Esophagus muscularis mucosa (tissue), 4 donors: ENCODE data around the gene ZC3H7A. TPM values are rescaled to one million over a fixed set of nuclear protein-coding genes. Genes with fewer than 3 reads are reported as not detected.

ENCODE experiments used
- DNase-seq: peaks from one replicate; pipeline ENCODE4 v3.0.0-alpha.2; 2017; ENCODE audit errors: extremely low spot score
- H3K27ac ChIP-seq, 4 donors: fragments of 200-600 bp; sonication (generic); replicated peaks in 1 of 4; 1 replicate in 3 of 4; 2 replicates in 1 of 4; pipeline ENCODE4 v1.5.1; 2016 to 2019; ENCODE audit warnings: mild to moderate bottlenecking in 1 of 4
- H3K27me3 ChIP-seq, 4 donors: fragments of 200-600 bp; sonication (generic); one replicate each; pipeline versions ENCODE4 v1.5.1 to v1.6.0; 2016 to 2019
- H3K36me3 ChIP-seq, 4 donors: fragments of 200-600 bp; sonication (generic); one replicate each; pipeline ENCODE4 v1.5.1; 2016 to 2019
- H3K4me1 ChIP-seq, 4 donors: fragments of 200-600 bp; sonication (generic); one replicate each; pipeline ENCODE4 v1.5.1; 2016 to 2019
- H3K4me3 ChIP-seq, 4 donors: fragments of 200-600 bp; sonication (generic); 1 replicate in 2 of 4; 2 replicates in 2 of 4; pipeline ENCODE4 v1.5.1; 2016 to 2019; ENCODE audit warnings: mild to moderate bottlenecking in 4 of 4, moderate library complexity in 1 of 4
- H3K9me3 ChIP-seq, 4 donors: fragments of 200-600 bp; sonication (generic); 1 replicate in 3 of 4; 2 replicates in 1 of 4; pipeline ENCODE4 v1.5.1; 2016 to 2019
- EP300 ChIP-seq: sonication (generic); formaldehyde crosslinking; IDR thresholded peaks from one replicate; pipeline ENCODE4 v1.6.1; 2017; ENCODE audit warnings: antibody characterized with exemption
- POLR2A ChIP-seq: fragments of 450-650 bp; IDR thresholded peaks from one replicate; pipeline ENCODE4 v1.6.1; 2017; ENCODE audit warnings: antibody characterized with exemption, moderate library complexity, mild to moderate bottlenecking, low read depth
- POLR2AphosphoS5 ChIP-seq, 2 donors: sonication (generic); formaldehyde crosslinking; IDR thresholded peaks; one replicate each; pipeline ENCODE4 v1.6.1; 2017; ENCODE audit warnings: antibody characterized with exemption in 2 of 2
- WGBS: methylation state at CpG from one replicate; pipeline ENCODE4 v1.1.5; 2018; 5-methylcytosine and 5-hydroxymethylcytosine counted together
- intact Hi-C: fragments of 100-400 bp; cut with DNase I; formaldehyde crosslinking; loops from one replicate; pipeline ENCODE4 v1.15.1; 2023
- total RNA-seq, 4 donors: library from RNA; depleted of rRNA; stranded (reverse); fragments of >200 nt; gene quantifications; one replicate each; pipeline versions ENCODE4 v1.1.0 to v1.2.1, GENCODE V29; 2016
- TF ChIP-seq, protein P1 (sequence below), 3 experiments: fragments of 200-600 bp in 2 of 3; fragments of 450-650 bp in 1 of 3; sonication (generic) in 2 of 3; IDR thresholded peaks; one replicate each; pipeline ENCODE4 v1.5.1; 2017 to 2019; ENCODE audit warnings: antibody characterized with exemption in 3 of 3, mild to moderate bottlenecking in 2 of 3, moderate library complexity in 1 of 3

The ZC3H7A gene
- total RNA-seq, 4 donors from 2014 or later: 51.1 to 61.0 (median 61.0) TPM

- intact Hi-C loops: no loop called here
- DNase-seq: no peak
- H3K27me3 ChIP-seq: no peaks in the 10 kb centered on the region
- H3K27ac ChIP-seq: peak overlapping the region; percentile 98 to 100 (median 99)
- H3K9me3 ChIP-seq: no peaks in the 10 kb centered on the region
- peaks cover 0 to 11% (median 7%) of the 10 kb centered on the region in 4 donors for H3K36me3 ChIP-seq
- H3K4me3 ChIP-seq: no peak overlapping the region
- peaks cover 21 to 39% (median 37%) of the 10 kb centered on the region in 4 donors for H3K4me1 ChIP-seq
- 86% methylated on average over 5 of the region's 5 CpGs for WGBS
- no peak for TF ChIP-seq EP300
- TF ChIP-seq, protein P1, sequence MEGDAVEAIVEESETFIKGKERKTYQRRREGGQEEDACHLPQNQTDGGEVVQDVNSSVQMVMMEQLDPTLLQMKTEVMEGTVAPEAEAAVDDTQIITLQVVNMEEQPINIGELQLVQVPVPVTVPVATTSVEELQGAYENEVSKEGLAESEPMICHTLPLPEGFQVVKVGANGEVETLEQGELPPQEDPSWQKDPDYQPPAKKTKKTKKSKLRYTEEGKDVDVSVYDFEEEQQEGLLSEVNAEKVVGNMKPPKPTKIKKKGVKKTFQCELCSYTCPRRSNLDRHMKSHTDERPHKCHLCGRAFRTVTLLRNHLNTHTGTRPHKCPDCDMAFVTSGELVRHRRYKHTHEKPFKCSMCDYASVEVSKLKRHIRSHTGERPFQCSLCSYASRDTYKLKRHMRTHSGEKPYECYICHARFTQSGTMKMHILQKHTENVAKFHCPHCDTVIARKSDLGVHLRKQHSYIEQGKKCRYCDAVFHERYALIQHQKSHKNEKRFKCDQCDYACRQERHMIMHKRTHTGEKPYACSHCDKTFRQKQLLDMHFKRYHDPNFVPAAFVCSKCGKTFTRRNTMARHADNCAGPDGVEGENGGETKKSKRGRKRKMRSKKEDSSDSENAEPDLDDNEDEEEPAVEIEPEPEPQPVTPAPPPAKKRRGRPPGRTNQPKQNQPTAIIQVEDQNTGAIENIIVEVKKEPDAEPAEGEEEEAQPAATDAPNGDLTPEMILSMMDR (IDR thresholded peaks at IDR 0.05): no peak
- TF ChIP-seq POLR2AphosphoS5 (IDR thresholded peaks at IDR 0.05): no peak
- no peak for TF ChIP-seq POLR2A
Measured at GRCh38 chr16:11744075-11744470, 53.0 kb downstream of the ZC3H7A start.

- WGBS: 54% methylated on average over 20 of the region's 21 CpGs
- peaks cover 24 to 45% (median 43%) of the 10 kb centered on the region in 4 donors for H3K4me1 ChIP-seq
- no peak for DNase-seq
- H3K4me3 ChIP-seq: peak overlapping the region; percentile 89 to 99 (median 95)
- no peaks in the 10 kb centered on the region for H3K9me3 ChIP-seq
- no peaks in the 10 kb centered on the region for H3K27me3 ChIP-seq
- peak overlapping the region; percentile 98 to 100 (median 99) for H3K27ac ChIP-seq
- intact Hi-C loops: loop anchor here (2.0 kb wide), 1 partner anchor 53 kb away; the partner anchor contains the start of gene ZC3H7A
- TF ChIP-seq POLR2AphosphoS5 (IDR thresholded peaks at IDR 0.05): peak in 1 of 2 donors; percentile 23
- TF ChIP-seq, protein P1 (IDR thresholded peaks at IDR 0.05): no peak
- H3K36me3 ChIP-seq: peaks cover 0 to 5% (median 2%) of the 10 kb centered on the region in 4 donors
Measured at GRCh38 chr16:11743308-11744074, 53.6 kb downstream of the ZC3H7A start.

- Histone ChIP-seq H3K9me3 (no peaks in the 10 kb centered on the region), H3K27ac (peak within 1 kb of the TSS; percentile 98 to 100 (median 99)), H3K36me3 (no peaks in the 10 kb centered on the region), H3K4me1 (peaks cover 28 to 52% (median 51%) of the 10 kb centered on the region in 4 donors), H3K27me3 (no peaks in the 10 kb centered on the region), H3K4me3 (peak within 1 kb of the TSS; percentile 89 to 99 (median 95))
- intact Hi-C loops: loop anchor here (2.0 kb wide), 1 partner anchor 54 kb away; the partner anchor contains the start of gene ZC3H7A
- TF ChIP-seq POLR2A (peak; percentile 93), EP300 (peak; percentile 51), POLR2AphosphoS5 (IDR thresholded peaks at IDR 0.05) (peak; percentile 92 to 98)
- TF ChIP-seq, protein P1 (IDR thresholded peaks at IDR 0.05): no peak
- WGBS: 0% methylated on average over 4 of the region's 96 CpGs
- peak; percentile 100 for DNase-seq
Measured at GRCh38 chr16:11742536-11743307, 54.3 kb downstream of the ZC3H7A start, which contains the start of gene TXNDC11. TSS of gene TXNDC11 (minus strand) at chr16:11742857. CDS start at chr16:11742730, 127 bp downstream.

DNA sequence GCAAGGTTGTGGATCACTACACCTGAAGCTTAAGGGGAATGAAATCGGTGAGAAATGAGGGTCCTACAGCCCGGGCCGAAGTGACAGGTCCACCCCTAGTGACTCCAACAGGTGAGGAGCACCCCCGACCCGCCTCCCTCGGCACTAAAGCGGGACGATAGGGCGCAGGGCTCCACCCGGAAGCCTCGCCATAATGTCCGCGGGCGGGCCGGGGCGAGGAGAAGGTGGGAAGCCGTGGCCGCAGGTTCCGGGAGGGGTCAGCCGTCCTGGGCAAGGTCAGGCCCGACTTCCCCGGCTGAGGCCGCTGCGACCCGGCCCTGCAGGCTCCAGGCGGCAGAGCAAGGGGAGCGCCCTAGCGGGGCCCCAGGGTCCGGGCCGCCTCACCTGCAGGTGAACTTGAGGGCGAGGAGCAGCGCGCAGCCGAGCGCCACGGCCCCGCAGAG, 54.9 kb downstream of the ZC3H7A start:
- intact Hi-C loops: loop anchor here (2.0 kb wide), 1 partner anchor 55 kb away; the partner anchor contains the start of gene ZC3H7A
- H3K27me3 ChIP-seq: no peaks in the 10 kb centered on the region
- 0% methylated on average over 16 of the region's 37 CpGs for WGBS
- H3K4me3 ChIP-seq: peak overlapping the region; percentile 89 to 99 (median 95)
- DNase-seq: no peak
- no peaks in the 10 kb centered on the region for H3K9me3 ChIP-seq
- TF ChIP-seq EP300 (no peak), POLR2AphosphoS5 (IDR thresholded peaks at IDR 0.05) (no peak), POLR2A (no peak)
- TF ChIP-seq, protein P1 (IDR thresholded peaks at IDR 0.05): no peak
- H3K27ac ChIP-seq: peak overlapping the region; percentile 98 to 100 (median 99)
- H3K4me1 ChIP-seq: peaks cover 31 to 58% (median 56%) of the 10 kb centered on the region in 4 donors
- H3K36me3 ChIP-seq: peaks cover 0 to 4% (median under 1%) of the 10 kb centered on the region in 4 donors
